Measurements from ENCODE around the gene SGK1. TPM values are rescaled to one million over a fixed set of nuclear protein-coding genes. Genes with fewer than 3 reads are reported as not detected.
A peak's percentile ranks its signal among the peaks of the same experiment; 100 is the strongest.

SGK1 gene
- total RNA-seq, 2 experiments from 2014 or later = 117 to 120 TPM

DNA sequence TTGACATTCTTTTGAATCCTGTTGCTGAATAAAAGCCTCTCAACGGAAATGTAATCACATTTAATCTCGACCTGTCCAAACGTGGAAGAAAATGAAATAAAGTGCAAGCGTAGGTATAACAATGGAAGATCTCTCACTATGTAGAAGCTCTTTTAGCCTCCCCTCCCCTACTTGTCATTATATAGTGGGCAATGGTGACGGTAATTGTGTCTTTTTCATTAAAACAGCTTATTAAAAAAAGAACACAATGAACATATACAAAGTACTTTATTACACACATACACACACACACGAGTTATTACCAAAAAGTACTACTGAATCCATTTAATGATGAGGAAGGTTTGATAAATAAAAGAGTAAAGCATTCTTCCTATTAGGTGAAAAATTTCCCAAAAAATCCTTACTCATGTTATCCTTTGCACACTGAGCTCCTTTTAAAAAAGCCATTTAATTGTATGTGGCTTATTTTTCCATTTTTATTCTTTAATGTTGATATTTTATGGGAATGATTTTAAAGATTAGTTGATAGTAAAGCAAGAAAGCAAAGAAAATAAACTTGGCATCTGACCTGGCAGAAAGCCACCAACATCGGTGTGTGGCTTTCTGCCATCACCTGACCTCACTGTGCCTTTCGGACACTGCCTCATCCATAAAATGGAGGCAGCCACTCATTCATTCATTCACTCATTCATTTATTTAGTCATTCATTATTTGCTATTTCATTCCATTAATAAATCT is 493 bp upstream of the SGK1 start:
- intact Hi-C loops (cut with DNase I, micrococcal nuclease) = loop anchor here in 1 of 2 experiments (5.0 to 10.0 kb wide), 2 partner anchors 74 to 141 kb away; no protein-coding TSS in a partner anchor
- Mint-ChIP-seq H3K36me3 (ENCODE audit: low read depth) (no peaks in the 10 kb centered on the region), H3K27ac (no peak overlapping the region), H3K4me3 (peak overlapping the region; percentile 85), H3K4me1 (ENCODE audit: low read depth) (peaks cover 22% of the 10 kb centered on the region), H3K27me3 (peaks cover 28% of the 10 kb centered on the region), H3K9me3 (no peaks in the 10 kb centered on the region)
- ChIA-PET CTCF (interaction anchor here (1.5 kb wide), 1 partner anchor 12 kb away, joined by 7 read pairs; no protein-coding TSS in a partner anchor), POLR2A (interaction anchor here (0.6 to 1.4 kb wide), 6 partner anchors 15 to 142 kb away, joined by 3 to 7 read pairs (median 3); no protein-coding TSS in a partner anchor)
- DNase-seq (no peak), ATAC-seq (ENCODE audit: poor library complexity) (no peak)
- no peaks in the 10 kb centered on the region for H3K36me3 ChIP-seq (ENCODE audit: insufficient read depth, low read length)
- no peak for TF ChIP-seq CTCF (IDR thresholded peaks at IDR 0.05)
- H3K4me1 ChIP-seq (ENCODE audit: insufficient read depth, low read length) = peaks cover 9% of the 10 kb centered on the region
- no peak overlapping the region for H3K27ac ChIP-seq (ENCODE audit: low read depth in 1 of 2, low read length in 2 of 2)
- peaks cover 0 to 5% of the 10 kb centered on the region in 2 experiments for H3K27me3 ChIP-seq (ENCODE audit: control insufficient read depth in 1 of 2, insufficient read depth in 2 of 2, low read length in 2 of 2)
- H3K4me3 ChIP-seq (ENCODE audit: low read length) = peak overlapping the region; percentile 62
- no peaks in the 10 kb centered on the region for H3K9me3 ChIP-seq (ENCODE audit: control insufficient read depth in 1 of 2, insufficient read depth in 1 of 2, low read length in 2 of 2)

DNA sequence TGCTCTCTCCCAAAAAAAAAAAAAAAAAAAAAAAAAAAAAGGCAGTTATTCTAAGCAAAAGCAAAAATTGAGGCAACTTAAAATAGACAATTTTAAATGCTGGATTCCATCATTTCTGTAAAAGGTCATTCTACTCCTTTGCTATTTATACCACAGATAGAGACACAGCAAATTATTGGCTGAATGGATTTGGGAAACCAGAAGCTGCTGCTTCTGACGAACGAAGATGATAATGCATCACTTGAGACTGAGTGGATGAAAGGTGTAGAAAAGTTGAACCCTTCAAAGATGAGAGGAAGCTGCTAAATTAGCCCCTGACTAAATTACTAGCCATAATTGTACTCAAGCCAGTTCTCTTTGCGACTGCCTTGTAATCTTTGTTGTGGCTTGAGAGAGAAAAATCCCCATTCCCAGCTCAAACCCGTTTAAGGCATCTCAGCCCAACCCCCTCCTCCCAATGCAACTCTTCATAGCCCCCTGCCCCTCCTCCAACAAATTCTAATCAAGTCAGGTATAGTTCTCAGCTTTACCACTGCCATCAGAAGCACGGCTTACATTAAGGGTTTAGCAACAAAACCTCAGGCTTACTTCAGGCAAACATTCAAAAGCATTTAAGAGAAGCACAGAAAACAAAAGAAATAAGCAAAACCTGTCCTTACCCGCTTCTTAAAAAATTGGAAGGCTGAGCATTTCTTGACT is 1.0 kb downstream of the SGK1 start:
- no peak for TF ChIP-seq CTCF (IDR thresholded peaks at IDR 0.05)
- ChIA-PET POLR2A (interaction anchor here (0.9 to 1.4 kb wide), 4 partner anchors 11 to 141 kb away, joined by 3 to 7 read pairs (median 4); no protein-coding TSS in a partner anchor), CTCF (interaction anchor here (1.2 to 1.5 kb wide), 3 partner anchors 10 to 324 kb away, joined by 3 to 7 read pairs (median 4); no protein-coding TSS in a partner anchor)
- Histone ChIP-seq H3K27ac (ENCODE audit: low read depth in 1 of 2, low read length in 2 of 2) (no peak overlapping the region), H3K4me3 (ENCODE audit: low read length) (peak overlapping the region; percentile 62), H3K4me1 (ENCODE audit: insufficient read depth, low read length) (peaks cover 9% of the 10 kb centered on the region), H3K9me3 (ENCODE audit: control insufficient read depth in 1 of 2, insufficient read depth in 1 of 2, low read length in 2 of 2) (no peaks in the 10 kb centered on the region), H3K36me3 (ENCODE audit: insufficient read depth, low read length) (no peaks in the 10 kb centered on the region), H3K27me3 (ENCODE audit: control insufficient read depth in 1 of 2, insufficient read depth in 2 of 2, low read length in 2 of 2) (peaks cover 0 to 5% of the 10 kb centered on the region in 2 experiments)
- no peaks in the 10 kb centered on the region for H3K9me3 Mint-ChIP-seq
- H3K36me3 Mint-ChIP-seq (ENCODE audit: low read depth) = no peaks in the 10 kb centered on the region
- DNase-seq (no peak), ATAC-seq (ENCODE audit: poor library complexity) (no peak)
- peaks cover 28% of the 10 kb centered on the region for H3K27me3 Mint-ChIP-seq
- intact Hi-C loops (cut with DNase I, micrococcal nuclease) = loop anchor here in 1 of 2 experiments (5.0 to 10.0 kb wide), 2 partner anchors 72 to 140 kb away; no protein-coding TSS in a partner anchor
- H3K27ac Mint-ChIP-seq = no peak overlapping the region
- peak overlapping the region; percentile 85 for H3K4me3 Mint-ChIP-seq
- peaks cover 27% of the 10 kb centered on the region for H3K4me1 Mint-ChIP-seq (ENCODE audit: low read depth)

- Histone ChIP-seq H3K27me3 (ENCODE audit: control insufficient read depth in 1 of 2, insufficient read depth in 2 of 2, low read length in 2 of 2) (peaks cover 0 to 5% of the 10 kb centered on the region in 2 experiments), H3K36me3 (ENCODE audit: insufficient read depth, low read length) (no peaks in the 10 kb centered on the region), H3K4me1 (ENCODE audit: insufficient read depth, low read length) (peaks cover 9% of the 10 kb centered on the region), H3K9me3 (ENCODE audit: control insufficient read depth in 1 of 2, insufficient read depth in 1 of 2, low read length in 2 of 2) (no peaks in the 10 kb centered on the region), H3K4me3 (ENCODE audit: low read length) (no peak overlapping the region), H3K27ac (ENCODE audit: low read depth in 1 of 2, low read length in 2 of 2) (no peak overlapping the region)
- intact Hi-C loops (cut with DNase I, micrococcal nuclease) = loop anchor here in 1 of 2 experiments (5.0 to 10.0 kb wide), 2 partner anchors 71 to 139 kb away; no protein-coding TSS in a partner anchor
- POLR2A ChIA-PET = no interaction called here
- DNase-seq (no peak), ATAC-seq (ENCODE audit: poor library complexity) (no peak)
- H3K27me3 Mint-ChIP-seq = peaks cover 28% of the 10 kb centered on the region
- no peaks in the 10 kb centered on the region for H3K36me3 Mint-ChIP-seq (ENCODE audit: low read depth)
- H3K4me1 Mint-ChIP-seq (ENCODE audit: low read depth) = peaks cover 27% of the 10 kb centered on the region
- no peaks in the 10 kb centered on the region for H3K9me3 Mint-ChIP-seq
- H3K27ac Mint-ChIP-seq = no peak overlapping the region
- H3K4me3 Mint-ChIP-seq = peak overlapping the region; percentile 9
- CTCF ChIA-PET = no interaction called here
- no peak for TF ChIP-seq CTCF (IDR thresholded peaks at IDR 0.05)
These were observed 1.9 kb downstream of the SGK1 start for GRCh38 chr6:134315974-134316441.

All from CD4-positive, alpha-beta T cell (primary cell).